ENCODE results near the gene LRMDA.

- no peak for TF ChIP-seq CTCF (IDR thresholded peaks at IDR 0.05)
- no peak for TF ChIP-seq POLR2A (IDR thresholded peaks at IDR 0.05)
- no peak for TF ChIP-seq POLR2AphosphoS5 (IDR thresholded peaks at IDR 0.05)
Observed at GRCh38 chr10:75793848-75794247, 362.4 kb downstream of the LRMDA start.
